ENCODE results near the gene OR4C45. TPM values are rescaled to one million over a fixed set of nuclear protein-coding genes. Genes with fewer than 3 reads are reported as not detected.

Gene OR4C45
- total RNA-seq, 1 experiment from 2014 or later: not detected

DNA sequence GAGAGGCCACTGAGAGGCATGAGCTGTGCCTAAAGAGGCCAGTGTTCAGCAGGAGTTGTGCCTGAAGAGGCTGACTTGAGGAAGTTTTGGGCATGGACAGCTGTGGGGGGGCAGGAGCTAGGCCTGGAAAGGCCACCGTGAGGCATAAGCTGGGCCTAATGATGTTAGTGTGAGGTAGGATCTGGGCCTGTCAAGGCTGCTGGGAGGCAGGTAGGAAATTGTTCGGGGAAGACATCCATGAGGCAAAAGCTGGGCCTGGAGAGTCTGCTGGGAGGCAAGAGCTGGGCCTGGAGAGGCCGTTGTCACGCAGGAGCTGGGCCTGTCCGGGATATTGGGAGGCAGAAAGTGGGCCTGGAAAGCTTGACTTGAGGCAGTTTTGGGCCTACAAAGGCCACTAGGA lies 44.9 kb downstream of the OR4C45 start:
- intact Hi-C loops (cut with micrococcal nuclease): no loop called here
- H3K4me1 ChIP-seq (ENCODE audit: control insufficient read depth in 1 of 2, insufficient read depth in 2 of 2, low read length in 2 of 2): no peaks in the 10 kb centered on the region
- CTCF ChIA-PET: no interaction called here
- H3K79me2 ChIP-seq (ENCODE audit: insufficient read depth, low read length): no peaks in the 10 kb centered on the region
- H3K36me3 ChIP-seq (ENCODE audit: control insufficient read depth in 1 of 2, insufficient read depth in 2 of 2, low read length in 2 of 2): no peaks in the 10 kb centered on the region
- H3K9ac ChIP-seq (ENCODE audit: low read length): no peak overlapping the region
- no peak overlapping the region for H3K4me3 ChIP-seq (replicated peaks in 1 of 2; ENCODE audit: low read depth in 1 of 2, low read length in 2 of 2)
- no peak overlapping the region for H3K4me2 ChIP-seq (ENCODE audit: low read length)
- TF ChIP-seq POLR2A (IDR thresholded peaks at IDR 0.05; ENCODE audit: borderline replicate concordance, extremely low read depth, insufficient read depth, insufficient read length) (no peak), REST (IDR thresholded peaks at IDR 0.05; ENCODE audit: low read depth) (no peak), FOSL1 (IDR thresholded peaks at IDR 0.05; ENCODE audit: low read depth) (no peak), ZNF274 (IDR thresholded peaks at IDR 0.05; ENCODE audit: low read depth, low read length) (no peak), ELF1 (IDR thresholded peaks at IDR 0.05; ENCODE audit: borderline replicate concordance, low read depth) (no peak), SIN3A (IDR thresholded peaks at IDR 0.05; ENCODE audit: low read depth) (no peak), EZH2phosphoT487 (IDR thresholded peaks at IDR 0.05; ENCODE audit: borderline replicate concordance) (no peak), CEBPB (IDR thresholded peaks at IDR 0.05; ENCODE audit: low read depth) (no peak), SRF (IDR thresholded peaks at IDR 0.05; ENCODE audit: low read depth) (no peak), EGR1 (IDR thresholded peaks at IDR 0.05; ENCODE audit: low read depth) (no peak), TCF7L2 (IDR thresholded peaks at IDR 0.05; ENCODE audit: borderline replicate concordance, extremely low read depth, insufficient read depth, insufficient read length) (no peak)
- TF ChIP-seq, protein P1, sequence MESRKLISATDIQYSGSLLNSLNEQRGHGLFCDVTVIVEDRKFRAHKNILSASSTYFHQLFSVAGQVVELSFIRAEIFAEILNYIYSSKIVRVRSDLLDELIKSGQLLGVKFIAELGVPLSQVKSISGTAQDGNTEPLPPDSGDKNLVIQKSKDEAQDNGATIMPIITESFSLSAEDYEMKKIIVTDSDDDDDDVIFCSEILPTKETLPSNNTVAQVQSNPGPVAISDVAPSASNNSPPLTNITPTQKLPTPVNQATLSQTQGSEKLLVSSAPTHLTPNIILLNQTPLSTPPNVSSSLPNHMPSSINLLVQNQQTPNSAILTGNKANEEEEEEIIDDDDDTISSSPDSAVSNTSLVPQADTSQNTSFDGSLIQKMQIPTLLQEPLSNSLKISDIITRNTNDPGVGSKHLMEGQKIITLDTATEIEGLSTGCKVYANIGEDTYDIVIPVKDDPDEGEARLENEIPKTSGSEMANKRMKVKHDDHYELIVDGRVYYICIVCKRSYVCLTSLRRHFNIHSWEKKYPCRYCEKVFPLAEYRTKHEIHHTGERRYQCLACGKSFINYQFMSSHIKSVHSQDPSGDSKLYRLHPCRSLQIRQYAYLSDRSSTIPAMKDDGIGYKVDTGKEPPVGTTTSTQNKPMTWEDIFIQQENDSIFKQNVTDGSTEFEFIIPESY (IDR thresholded peaks at IDR 0.05; ENCODE audit: extremely low read depth, insufficient replicate concordance, low read length): no peak
- H4K20me1 ChIP-seq (ENCODE audit: insufficient read depth): no peaks in the 10 kb centered on the region
- peaks cover 0 to 5% of the 10 kb centered on the region in 2 experiments; a peak in 2 of 4 replicates for H3K9me3 ChIP-seq (ENCODE audit: control insufficient read depth in 1 of 2, insufficient read depth in 1 of 2, low read depth in 1 of 2, low read length in 2 of 2)
- DNase-seq (ENCODE audit: low read depth, low spot score) (no peak), ATAC-seq (no peak)
- POLR2A ChIA-PET: no interaction called here
- no peak overlapping the region for H2AFZ ChIP-seq (ENCODE audit: low read depth, low read length, poor library complexity, severe bottlenecking)
- H3K27me3 ChIP-seq (ENCODE audit: insufficient read depth, low read length): no peaks in the 10 kb centered on the region
- BruUV-seq (replicated peaks): no TSS peak
- RAD21 ChIA-PET (ENCODE audit: low non-redundant PET in 1 of 2, low total read pairs in 2 of 2, uncharacterized antibody in 2 of 2, unreplicated experiment in 2 of 2): no interaction called here
- no peak overlapping the region for H3K27ac ChIP-seq (ENCODE audit: low read depth, low read length)
- H3K9me2 ChIP-seq (ENCODE audit: insufficient read depth): no peaks in the 10 kb centered on the region

Measured in HCT116 (cell line).